Heart right ventricle (tissue), 16 donors: ENCODE measurements around the gene PRR5. TPM values are rescaled to one million over a fixed set of nuclear protein-coding genes. Genes with fewer than 3 reads are reported as not detected.

Experiments
- ATAC-seq, 8 donors: fragments of 200-7000 bp; cut with Tn5 transposase; one replicate each; pipeline ENCODE4 v1.9.1; 2020; ENCODE audit warnings: mild to moderate bottlenecking in 8 of 8, moderate library complexity in 8 of 8, moderate number of reproducible peaks in 1 of 8
- DNase-seq, 2 donors: peaks; one replicate each; pipeline ENCODE4 v3.0.0-alpha.2; 2020
- H3K27ac ChIP-seq, 10 donors: fragments of 200-600 bp; sonication (generic) in 2 of 10; one replicate each; pipeline versions ENCODE4 v1.5.0 to v1.8.0; 2020 to 2022; ENCODE audit warnings: mild to moderate bottlenecking in 3 of 10
- H3K27me3 ChIP-seq, 7 donors: fragments of 200-600 bp; one replicate each; pipeline ENCODE4 v1.8.0; 2021 to 2022; ENCODE audit warnings: mild to moderate bottlenecking in 2 of 7
- H3K36me3 ChIP-seq, 9 donors: fragments of 200-600 bp; sonication (generic) in 1 of 9; one replicate each; pipeline versions ENCODE4 v1.5.0 to v1.8.0; 2020 to 2022; ENCODE audit warnings: mild to moderate bottlenecking in 2 of 9
- H3K4me1 ChIP-seq, 9 donors: fragments of 200-600 bp; sonication (generic) in 1 of 9; one replicate each; pipeline versions ENCODE4 v1.5.0 to v1.8.0; 2020 to 2022; ENCODE audit warnings: mild to moderate bottlenecking in 4 of 9
- H3K4me3 ChIP-seq, 10 donors: fragments of 200-600 bp; sonication (generic) in 2 of 10; one replicate each; pipeline versions ENCODE4 v1.5.0 to v1.8.0; 2020 to 2022; ENCODE audit warnings: mild to moderate bottlenecking in 7 of 10, moderate library complexity in 2 of 10
- H3K9me3 ChIP-seq, 11 donors: fragments of 200-600 bp in 10 of 11; sonication (generic) in 2 of 11; one replicate each; pipeline versions ENCODE4 v1.5.0 to v1.8.0; 2013 to 2022; ENCODE audit warnings: mild to moderate bottlenecking in 2 of 11, control low read depth in 1 of 11, moderate library complexity in 1 of 11
- WGBS, 2 donors: extraction: QIAGEN DNeasy Blood & Tissue Kit; methylation state at CpG; one replicate each; pipeline ENCODE4 v1.1.7; 2013; ENCODE audit warnings: inconsistent platforms in 1 of 2; 5-methylcytosine and 5-hydroxymethylcytosine counted together
- intact Hi-C, 10 donors: fragments of 100-400 bp; cut with DNase I; formaldehyde crosslinking; loops; one replicate each; pipeline versions ENCODE4 v1.11.1 to v1.14.2; 2022
- polyA plus RNA-seq, 2 donors: library from polyadenylated mRNA; stranded (reverse); fragments of 200-250 nt; gene quantifications; one replicate each; pipeline ENCODE4 v1.2.3, GENCODE V29; 2013
- total RNA-seq, 10 donors: library from RNA; stranded (reverse); fragmentation: NEBNext Ultra II Directional in 3 of 10; extraction: Animal tissue kit (Norgen Biotek cat#: 25700) in 3 of 10; gene quantifications; one replicate each; pipeline versions ENCODE4 v1.2.1 to v1.2.4, GENCODE V29; 2021 to 2023
- TF ChIP-seq, protein P1 (sequence below), 9 donors: fragments of 200-600 bp; sonication (generic) in 2 of 9; IDR thresholded peaks; one replicate each; pipeline versions ENCODE4 v1.5.0 to v1.8.0; 2021 to 2022; ENCODE audit warnings: antibody characterized with exemption in 9 of 9, mild to moderate bottlenecking in 5 of 9, moderate library complexity in 1 of 9
- donor health status: Arrhythmogenic right ventricular cardiomyopathy.
- donor health status: ischemic (EF 13 %, LVEDD 7.1; RV severe dilation, severe dysfunction).
- donor health status: healthy with polysubstance abuse.
- donor health status: DM: no; HTN: yes; CAD: no.
- donor health status: DM: no; HTN: no; CAD: no.
- donor health status: ischemic (EF 25% LVEDD 6.9; RV normal size, moderate dysfunction).
- donor health status: ischemic (EF 25% LVEDD 5.7; RV mildly dilated, moderate dysfunction).
- donor health status: healthy.
- donor health status: DM: yes; HTN: yes; CAD: no.
- donor health status: Ischemic cardiomyopathy.
- donor health status: ischemic (EF 35%, LVEDD 5.7; RV mildly dilated, moderate dysfunction).
- donor health status: nonischemic (EF 11% LVEDD 7.7; RV severe dilation, severe dysfunction).
- donor health status: DM: yes; HTN: yes; CAD: no.
- donor health status: PGD.
- donor health status: ischemic (EF 29% LVEDD 5.4; RV normal size, mild dysfunction).
- donor health status: nonischemic (EF 23%, LVEDD 6.1; RV moderate dilation, normal function).

PRR5 gene
- total and polyA plus RNA-seq, 12 donors: 0.96 to 4.8 (median 2.9) TPM

DNA sequence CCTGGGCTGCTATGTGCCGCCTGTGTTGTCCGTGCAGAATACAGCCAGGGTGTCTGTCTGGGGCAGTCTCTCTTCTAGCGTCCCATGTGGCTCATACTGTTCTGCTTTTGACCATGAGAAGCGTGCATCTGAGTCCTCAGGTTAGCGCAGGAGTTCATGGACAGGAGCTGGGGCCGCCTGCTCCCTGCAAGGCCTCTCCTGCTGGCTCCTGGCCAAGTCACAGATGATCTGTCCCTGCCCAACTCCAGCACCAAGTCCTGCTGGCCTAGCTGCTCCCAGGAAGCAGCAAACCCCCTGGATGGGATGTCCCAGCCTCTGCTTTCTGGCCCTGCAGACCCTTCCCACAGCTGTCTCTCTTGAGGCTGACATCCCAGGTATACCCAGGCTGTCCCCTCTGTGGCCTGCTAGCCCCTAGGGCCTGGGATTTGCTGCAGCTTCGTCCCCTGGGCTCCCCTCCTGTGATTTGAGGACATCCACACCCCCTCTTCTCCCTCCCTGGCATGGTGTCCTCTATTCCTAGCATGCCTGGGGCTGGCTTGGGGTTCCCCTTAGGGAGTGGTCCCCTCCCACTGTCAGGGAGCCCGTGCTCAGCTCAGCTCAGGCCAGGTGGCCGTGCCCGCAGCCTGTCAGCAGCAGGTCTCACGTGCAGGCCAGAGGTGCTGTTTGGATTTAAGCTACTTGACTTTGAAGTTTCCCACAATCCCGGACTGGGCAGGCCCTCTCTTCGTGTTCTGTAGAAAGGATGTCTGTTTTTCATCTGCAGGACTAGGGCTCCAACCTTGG, 17.8 kb downstream of the PRR5 start:
- TF ChIP-seq, protein P1, sequence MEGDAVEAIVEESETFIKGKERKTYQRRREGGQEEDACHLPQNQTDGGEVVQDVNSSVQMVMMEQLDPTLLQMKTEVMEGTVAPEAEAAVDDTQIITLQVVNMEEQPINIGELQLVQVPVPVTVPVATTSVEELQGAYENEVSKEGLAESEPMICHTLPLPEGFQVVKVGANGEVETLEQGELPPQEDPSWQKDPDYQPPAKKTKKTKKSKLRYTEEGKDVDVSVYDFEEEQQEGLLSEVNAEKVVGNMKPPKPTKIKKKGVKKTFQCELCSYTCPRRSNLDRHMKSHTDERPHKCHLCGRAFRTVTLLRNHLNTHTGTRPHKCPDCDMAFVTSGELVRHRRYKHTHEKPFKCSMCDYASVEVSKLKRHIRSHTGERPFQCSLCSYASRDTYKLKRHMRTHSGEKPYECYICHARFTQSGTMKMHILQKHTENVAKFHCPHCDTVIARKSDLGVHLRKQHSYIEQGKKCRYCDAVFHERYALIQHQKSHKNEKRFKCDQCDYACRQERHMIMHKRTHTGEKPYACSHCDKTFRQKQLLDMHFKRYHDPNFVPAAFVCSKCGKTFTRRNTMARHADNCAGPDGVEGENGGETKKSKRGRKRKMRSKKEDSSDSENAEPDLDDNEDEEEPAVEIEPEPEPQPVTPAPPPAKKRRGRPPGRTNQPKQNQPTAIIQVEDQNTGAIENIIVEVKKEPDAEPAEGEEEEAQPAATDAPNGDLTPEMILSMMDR (IDR thresholded peaks at IDR 0.05): no peak
- Histone ChIP-seq H3K27me3 (no peaks in the 10 kb centered on the region), H3K9me3 (no peaks in the 10 kb centered on the region), H3K4me3 (no peak overlapping the region), H3K27ac (no peak overlapping the region), H3K36me3 (no peaks in the 10 kb centered on the region), H3K4me1 (peaks cover 0 to 7% (median 0%) of the 10 kb centered on the region in 9 donors)
- 71 to 75% methylated on average over 13 of the region's 13 CpGs for WGBS, 2 donors
- peak in 6 of 8 donors; percentile 27 to 60 (median 40) for ATAC-seq
- intact Hi-C loops: no loop called here
- peak in 1 of 2 donors; percentile 30 for DNase-seq

DNA sequence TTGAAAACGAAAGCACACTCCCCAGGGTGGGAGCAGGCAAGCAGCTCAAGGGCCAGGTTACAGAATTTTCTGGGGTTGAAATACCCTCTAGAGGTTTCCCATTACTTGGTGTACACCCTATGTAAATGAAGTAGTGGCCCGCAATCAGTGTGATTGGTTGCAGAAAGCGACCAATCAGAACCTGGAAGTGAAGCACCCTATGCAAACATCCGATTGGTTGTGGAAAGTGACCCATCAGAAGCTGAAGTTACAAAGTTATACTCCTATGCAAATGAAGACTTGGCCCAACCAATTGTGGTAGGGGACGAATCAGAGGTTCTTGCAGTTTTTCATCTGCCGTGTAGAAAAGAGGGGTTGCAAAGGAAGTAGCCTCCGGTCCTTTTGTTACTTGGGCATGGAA, 19.2 kb downstream of the PRR5 start:
- intact Hi-C loops: no loop called here
- TF ChIP-seq, protein P1 (IDR thresholded peaks at IDR 0.05): no peak
- no peaks in the 10 kb centered on the region for H3K9me3 ChIP-seq
- H3K36me3 ChIP-seq: no peaks in the 10 kb centered on the region
- H3K27me3 ChIP-seq: no peaks in the 10 kb centered on the region
- no peaks in the 10 kb centered on the region for H3K4me1 ChIP-seq
- no peak overlapping the region for H3K4me3 ChIP-seq
- H3K27ac ChIP-seq: no peak overlapping the region
- DNase-seq: no peak
- no peak for ATAC-seq
- WGBS, 2 donors: 91 to 97% methylated on average over 7 of the region's 7 CpGs

GRCh38 chr22:44722611-44723010, 20.6 kb downstream of the PRR5 start:
- WGBS, 2 donors: 87 to 95% methylated on average over 2 of the region's 2 CpGs
- Histone ChIP-seq H3K36me3 (no peaks in the 10 kb centered on the region), H3K27me3 (no peaks in the 10 kb centered on the region), H3K9me3 (no peaks in the 10 kb centered on the region), H3K4me1 (no peaks in the 10 kb centered on the region), H3K27ac (no peak overlapping the region), H3K4me3 (no peak overlapping the region)
- intact Hi-C loops: no loop called here
- TF ChIP-seq, protein P1 (IDR thresholded peaks at IDR 0.05): no peak
- no peak for DNase-seq
- no peak for ATAC-seq

DNA sequence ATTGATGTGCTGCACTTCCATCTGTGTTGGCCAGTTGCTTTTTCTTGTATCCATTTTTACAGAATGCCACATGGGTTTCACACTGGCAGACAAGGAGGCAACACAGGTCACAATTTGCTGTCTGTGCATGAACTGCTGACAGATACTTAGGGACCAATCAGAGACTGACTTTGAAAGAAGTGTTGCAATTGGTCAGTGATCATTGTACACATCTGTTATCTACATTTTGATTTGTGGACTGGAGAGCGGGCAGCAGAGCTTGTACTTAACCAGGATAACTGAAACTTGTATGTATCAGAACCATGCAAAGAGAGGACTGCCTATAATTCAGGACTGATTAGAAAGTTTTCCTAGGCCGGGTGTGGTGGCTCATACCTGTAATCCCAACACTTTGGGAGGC, 21.8 kb downstream of the PRR5 start:
- H3K27me3 ChIP-seq: no peaks in the 10 kb centered on the region
- no peak overlapping the region for H3K27ac ChIP-seq
- ATAC-seq (no peak), DNase-seq (no peak)
- no peak overlapping the region for H3K4me3 ChIP-seq
- H3K36me3 ChIP-seq: no peaks in the 10 kb centered on the region
- H3K4me1 ChIP-seq: peaks cover 0 to 7% (median 3%) of the 10 kb centered on the region in 9 donors
- intact Hi-C loops: no loop called here
- WGBS, 2 donors: 91 to 96% methylated on average over 2 of the region's 2 CpGs
- TF ChIP-seq, protein P1 (IDR thresholded peaks at IDR 0.05): no peak
- H3K9me3 ChIP-seq: no peaks in the 10 kb centered on the region
